Right atrium auricular region (tissue), 2 donors: Measurements from ENCODE around the gene GAS5. TPM values are rescaled to one million over a fixed set of nuclear protein-coding genes. Genes with fewer than 3 reads are reported as not detected.

Source experiments
- DNase-seq: peaks from one replicate; pipeline ENCODE4 v3.0.0-alpha.2; 2019; ENCODE audit warnings: low spot score
- H3K27ac ChIP-seq, 2 donors: fragments of 200-600 bp; sonication (generic); 1 replicate in 1 of 2; 2 replicates in 1 of 2; pipeline ENCODE4 v1.5.1; 2016 to 2019
- H3K27me3 ChIP-seq, 2 donors: fragments of 200-600 bp; sonication (generic); one replicate each; pipeline versions ENCODE4 v1.5.1 to v1.6.0; 2017 to 2019
- H3K36me3 ChIP-seq: fragments of 200-600 bp; sonication (generic); one replicate; pipeline ENCODE4 v1.5.1; 2016
- H3K4me1 ChIP-seq, 2 donors: fragments of 200-600 bp; sonication (generic); one replicate each; pipeline versions ENCODE4 v1.5.1 to v1.6.0; 2017 to 2019
- H3K4me3 ChIP-seq, 2 donors: fragments of 200-600 bp; sonication (generic); 1 replicate in 1 of 2; 2 replicates in 1 of 2; pipeline ENCODE4 v1.5.1; 2017 to 2019; ENCODE audit warnings: mild to moderate bottlenecking in 1 of 2, moderate library complexity in 1 of 2
- H3K9me3 ChIP-seq, 2 donors: fragments of 200-600 bp; sonication (generic); one replicate each; pipeline ENCODE4 v1.5.1; 2019
- total RNA-seq, 2 donors: library from RNA; depleted of rRNA; stranded (reverse); fragments of >200 nt; gene quantifications; one replicate each; pipeline ENCODE4 v1.1.0, GENCODE V29; 2016
- TF ChIP-seq, protein P1 (sequence below), 2 donors: fragments of 200-600 bp; sonication (generic); IDR thresholded peaks; one replicate each; pipeline ENCODE4 v1.5.1; 2019; ENCODE audit warnings: antibody characterized with exemption in 2 of 2

Gene GAS5
- total RNA-seq, 2 donors from 2014 or later, result 74.6 to 115 TPM

DNA sequence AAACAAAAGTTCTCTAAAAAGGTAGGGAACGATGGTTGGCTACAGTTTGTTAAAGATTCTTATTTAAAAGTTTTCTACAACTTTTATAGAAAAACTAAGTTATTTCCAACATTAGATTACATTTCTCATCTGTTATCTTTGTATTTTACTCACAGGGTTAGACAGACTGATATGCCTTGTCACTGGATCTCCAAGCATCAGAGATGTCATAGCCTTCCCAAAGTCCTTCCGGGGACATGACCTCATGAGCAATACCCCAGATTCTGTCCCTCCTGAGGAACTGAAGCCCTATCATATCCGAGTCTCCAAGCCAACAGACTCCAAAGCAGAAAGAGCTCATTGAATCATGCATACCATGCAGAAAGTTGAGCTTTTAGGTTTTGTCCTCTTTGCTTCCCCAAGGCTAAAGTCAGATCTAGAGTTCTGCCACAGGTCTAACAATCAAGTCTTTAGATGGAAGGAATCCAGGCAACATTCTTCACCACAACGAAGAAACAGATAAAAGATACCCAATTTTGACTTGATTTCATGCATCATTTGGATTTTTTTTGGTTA, 10.3 kb downstream of the GAS5 start:
- DNase-seq, result no peak
- H3K27me3 ChIP-seq, result no peaks in the 10 kb centered on the region
- no peak overlapping the region for H3K4me3 ChIP-seq
- peaks cover 0 to 4% of the 10 kb centered on the region in 2 donors for H3K4me1 ChIP-seq
- peaks cover 35% of the 10 kb centered on the region for H3K36me3 ChIP-seq
- TF ChIP-seq, protein P1, sequence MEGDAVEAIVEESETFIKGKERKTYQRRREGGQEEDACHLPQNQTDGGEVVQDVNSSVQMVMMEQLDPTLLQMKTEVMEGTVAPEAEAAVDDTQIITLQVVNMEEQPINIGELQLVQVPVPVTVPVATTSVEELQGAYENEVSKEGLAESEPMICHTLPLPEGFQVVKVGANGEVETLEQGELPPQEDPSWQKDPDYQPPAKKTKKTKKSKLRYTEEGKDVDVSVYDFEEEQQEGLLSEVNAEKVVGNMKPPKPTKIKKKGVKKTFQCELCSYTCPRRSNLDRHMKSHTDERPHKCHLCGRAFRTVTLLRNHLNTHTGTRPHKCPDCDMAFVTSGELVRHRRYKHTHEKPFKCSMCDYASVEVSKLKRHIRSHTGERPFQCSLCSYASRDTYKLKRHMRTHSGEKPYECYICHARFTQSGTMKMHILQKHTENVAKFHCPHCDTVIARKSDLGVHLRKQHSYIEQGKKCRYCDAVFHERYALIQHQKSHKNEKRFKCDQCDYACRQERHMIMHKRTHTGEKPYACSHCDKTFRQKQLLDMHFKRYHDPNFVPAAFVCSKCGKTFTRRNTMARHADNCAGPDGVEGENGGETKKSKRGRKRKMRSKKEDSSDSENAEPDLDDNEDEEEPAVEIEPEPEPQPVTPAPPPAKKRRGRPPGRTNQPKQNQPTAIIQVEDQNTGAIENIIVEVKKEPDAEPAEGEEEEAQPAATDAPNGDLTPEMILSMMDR (IDR thresholded peaks at IDR 0.05), result no peak
- no peak overlapping the region for H3K27ac ChIP-seq
- no peaks in the 10 kb centered on the region for H3K9me3 ChIP-seq

DNA sequence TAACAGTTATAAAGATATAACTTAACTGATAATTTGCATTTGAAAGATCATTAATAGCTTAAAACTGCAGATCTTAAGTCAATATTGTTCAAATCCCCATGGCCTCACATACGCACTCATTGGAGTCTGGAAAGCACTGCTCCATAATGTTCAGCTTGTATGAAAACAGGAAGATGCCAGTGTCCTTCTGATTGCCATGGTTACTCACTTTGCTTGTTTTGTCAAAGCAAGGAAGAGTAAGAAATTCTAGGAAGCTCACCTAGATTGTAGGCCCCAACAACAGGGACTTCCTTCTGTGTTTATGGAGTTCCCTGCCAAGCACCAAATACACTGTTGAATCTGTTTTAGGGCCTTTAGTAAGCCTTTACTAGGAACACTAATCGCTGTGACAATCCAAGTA, 10.9 kb downstream of the GAS5 start:
- Histone ChIP-seq H3K4me1 (peaks cover 0 to 6% of the 10 kb centered on the region in 2 donors), H3K9me3 (no peaks in the 10 kb centered on the region), H3K27ac (no peak overlapping the region), H3K27me3 (no peaks in the 10 kb centered on the region), H3K4me3 (no peak overlapping the region), H3K36me3 (peaks cover 34% of the 10 kb centered on the region)
- TF ChIP-seq, protein P1 (IDR thresholded peaks at IDR 0.05), result no peak
- no peak for DNase-seq

DNA sequence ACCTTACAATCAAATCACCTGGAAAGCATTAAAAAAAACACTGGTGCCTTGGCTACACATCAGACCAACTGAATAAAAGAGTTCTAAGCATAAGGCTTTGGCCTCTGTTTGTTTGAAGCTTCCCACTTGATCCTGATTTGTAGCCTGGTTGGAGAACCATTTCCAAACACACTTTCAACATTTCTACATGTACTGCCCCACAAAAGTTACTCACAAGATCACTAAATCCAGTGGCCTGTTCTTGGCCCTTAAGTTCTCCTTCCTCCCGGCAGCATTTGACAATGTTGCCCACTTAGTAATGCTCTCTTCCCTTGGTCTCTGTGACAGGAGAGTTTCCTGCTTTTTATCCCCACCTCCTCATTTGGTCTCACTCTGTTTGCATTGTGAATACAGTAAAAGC, 11.8 kb downstream of the GAS5 start:
- H3K4me3 ChIP-seq, result no peak overlapping the region
- no peak for DNase-seq
- peaks cover 0 to 6% of the 10 kb centered on the region in 2 donors for H3K4me1 ChIP-seq
- no peaks in the 10 kb centered on the region for H3K27me3 ChIP-seq
- TF ChIP-seq, protein P1 (IDR thresholded peaks at IDR 0.05), result no peak
- H3K9me3 ChIP-seq, result no peaks in the 10 kb centered on the region
- H3K36me3 ChIP-seq, result peaks cover 34% of the 10 kb centered on the region
- no peak overlapping the region for H3K27ac ChIP-seq

DNA sequence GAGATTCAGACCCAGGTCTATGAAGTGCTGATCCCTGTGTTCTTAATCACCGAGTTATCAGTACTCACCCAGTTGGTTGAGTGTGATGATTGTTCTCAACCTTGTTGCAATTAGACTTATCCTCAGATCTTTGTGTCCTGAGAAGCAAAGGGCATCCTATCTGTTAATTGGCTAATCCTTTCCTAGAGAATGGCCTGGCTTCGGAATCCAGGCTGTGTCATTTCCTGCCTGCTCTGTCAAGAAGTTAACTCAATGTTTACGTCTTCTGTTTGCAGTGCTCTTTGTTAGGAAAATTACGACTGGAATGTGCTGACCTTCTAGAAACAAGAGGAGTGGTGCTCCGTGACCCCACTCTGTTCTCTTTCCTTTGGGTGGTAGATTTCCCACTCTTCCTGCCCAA, 14.7 kb downstream of the GAS5 start:
- TF ChIP-seq, protein P1 (IDR thresholded peaks at IDR 0.05), result no peak
- no peak for DNase-seq
- H3K4me1 ChIP-seq, result peaks cover 0 to 6% of the 10 kb centered on the region in 2 donors
- H3K27me3 ChIP-seq, result no peaks in the 10 kb centered on the region
- H3K36me3 ChIP-seq, result peaks cover 24% of the 10 kb centered on the region
- H3K4me3 ChIP-seq, result no peak overlapping the region
- no peaks in the 10 kb centered on the region for H3K9me3 ChIP-seq
- H3K27ac ChIP-seq, result peak overlapping the region; percentile 24

DNA sequence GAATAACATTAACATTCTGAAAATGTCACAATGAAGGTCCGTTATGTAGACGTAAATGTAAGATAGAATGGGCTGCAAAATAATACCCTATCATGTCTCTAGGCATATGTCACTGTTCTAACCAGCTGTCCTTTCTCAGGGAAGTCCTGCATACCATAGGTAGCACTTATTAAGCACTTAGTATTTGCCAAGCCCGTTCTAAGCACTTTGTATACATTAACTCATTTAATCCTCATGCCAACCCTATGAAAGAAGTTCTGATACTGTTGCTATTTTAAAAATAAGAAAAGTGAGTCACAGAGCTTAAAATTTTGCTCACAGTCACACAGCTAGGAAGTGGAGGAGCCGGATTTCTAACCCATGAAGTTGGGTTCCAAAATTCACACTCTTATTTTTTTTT, 15.7 kb downstream of the GAS5 start:
- Histone ChIP-seq H3K27me3 (no peaks in the 10 kb centered on the region), H3K27ac (no peak overlapping the region), H3K4me1 (peaks cover 0 to 6% of the 10 kb centered on the region in 2 donors), H3K36me3 (peaks cover 16% of the 10 kb centered on the region), H3K9me3 (no peaks in the 10 kb centered on the region), H3K4me3 (no peak overlapping the region)
- TF ChIP-seq, protein P1 (IDR thresholded peaks at IDR 0.05), result no peak
- no peak for DNase-seq

DNA sequence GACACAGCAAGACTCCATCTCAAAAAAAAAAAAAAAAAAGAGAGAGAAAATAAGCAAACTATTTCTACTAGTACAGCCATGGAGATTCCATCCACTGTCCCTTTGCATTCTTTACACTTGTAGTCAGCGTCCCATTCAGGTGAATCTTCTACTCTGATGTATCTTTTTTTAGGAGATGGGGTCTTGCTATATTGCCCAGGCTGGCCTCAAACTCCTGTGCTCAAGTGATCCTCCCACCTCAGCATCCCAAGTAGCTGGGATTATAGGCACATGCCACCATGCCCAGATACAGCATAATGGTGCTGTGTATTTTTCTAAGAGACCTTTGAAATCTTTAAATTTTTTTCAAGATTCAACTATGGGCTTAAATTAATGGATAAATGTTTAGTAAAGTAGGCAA, 35.0 kb downstream of the GAS5 start:
- H3K4me1 ChIP-seq, result no peaks in the 10 kb centered on the region
- H3K27me3 ChIP-seq, result no peaks in the 10 kb centered on the region
- TF ChIP-seq, protein P1 (IDR thresholded peaks at IDR 0.05), result no peak
- H3K27ac ChIP-seq, result no peak overlapping the region
- H3K9me3 ChIP-seq, result no peaks in the 10 kb centered on the region
- DNase-seq, result no peak
- H3K4me3 ChIP-seq, result no peak overlapping the region
- peaks cover 48% of the 10 kb centered on the region for H3K36me3 ChIP-seq
